ENCODE measurements around the gene PXT1. TPM values are rescaled to one million over a fixed set of nuclear protein-coding genes. Genes with fewer than 3 reads are reported as not detected.
"Not testable (repeated sequence)": the region's sequence is repeated elsewhere in the genome, so short reads cannot be mapped to it uniquely, and the experiment has no call there.

Gene PXT1
- total and polyA plus RNA-seq, 4 donors = not detected

DNA sequence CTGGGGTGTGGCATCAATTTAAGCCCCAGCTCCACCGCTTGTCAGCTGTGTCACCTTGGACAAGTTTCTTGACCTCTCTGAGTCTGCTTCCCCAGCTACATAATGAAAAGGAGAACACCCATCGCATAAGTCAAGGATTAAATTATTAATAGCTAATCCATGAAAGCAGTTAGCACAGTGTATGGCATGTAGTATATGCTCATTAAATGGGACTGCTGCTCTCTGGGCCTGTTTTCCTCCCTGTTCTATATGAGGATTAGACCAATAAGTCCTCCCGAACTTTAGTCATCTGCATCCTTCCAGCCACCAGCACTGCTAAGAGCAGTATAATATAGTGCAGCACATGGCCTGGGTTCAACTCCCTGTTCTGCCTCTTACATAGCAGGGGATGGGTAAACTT lies 74.9 kb downstream of the PXT1 start:
- no peak overlapping the region for H3K27ac ChIP-seq (ENCODE audit: low read depth in 1 of 2, low read length in 2 of 2)
- no peaks in the 10 kb centered on the region for H3K4me1 ChIP-seq (ENCODE audit: control insufficient read depth in 4 of 4, insufficient read depth in 4 of 4, low read length in 3 of 4)
- H3K4me3 ChIP-seq (ENCODE audit: low read depth in 1 of 3, low read length in 3 of 3) = no peak overlapping the region
- H3K27me3 ChIP-seq (ENCODE audit: control insufficient read depth in 4 of 4, insufficient read depth in 4 of 4, low read length in 3 of 4) = no peaks in the 10 kb centered on the region
- WGBS = 93% methylated on average over 3 of the region's 3 CpGs
- H3K36me3 ChIP-seq (ENCODE audit: control insufficient read depth in 4 of 4, insufficient read depth in 3 of 4, low read depth in 1 of 4, low read length in 3 of 4) = no peaks in the 10 kb centered on the region
- TF ChIP-seq HNF4A (conservative IDR thresholded peaks at IDR 0.05) (no peak), YY1 (IDR thresholded peaks at IDR 0.05) (no peak), RAD21 (IDR thresholded peaks at IDR 0.05) (no peak), GABPA (IDR thresholded peaks at IDR 0.05 in 1 of 2, conservative IDR thresholded peaks at IDR 0.05 in 1 of 2) (no peak), JUND (IDR thresholded peaks at IDR 0.05) (no peak), SP1 (IDR thresholded peaks at IDR 0.05) (no peak)
- TF ChIP-seq, protein P1, sequence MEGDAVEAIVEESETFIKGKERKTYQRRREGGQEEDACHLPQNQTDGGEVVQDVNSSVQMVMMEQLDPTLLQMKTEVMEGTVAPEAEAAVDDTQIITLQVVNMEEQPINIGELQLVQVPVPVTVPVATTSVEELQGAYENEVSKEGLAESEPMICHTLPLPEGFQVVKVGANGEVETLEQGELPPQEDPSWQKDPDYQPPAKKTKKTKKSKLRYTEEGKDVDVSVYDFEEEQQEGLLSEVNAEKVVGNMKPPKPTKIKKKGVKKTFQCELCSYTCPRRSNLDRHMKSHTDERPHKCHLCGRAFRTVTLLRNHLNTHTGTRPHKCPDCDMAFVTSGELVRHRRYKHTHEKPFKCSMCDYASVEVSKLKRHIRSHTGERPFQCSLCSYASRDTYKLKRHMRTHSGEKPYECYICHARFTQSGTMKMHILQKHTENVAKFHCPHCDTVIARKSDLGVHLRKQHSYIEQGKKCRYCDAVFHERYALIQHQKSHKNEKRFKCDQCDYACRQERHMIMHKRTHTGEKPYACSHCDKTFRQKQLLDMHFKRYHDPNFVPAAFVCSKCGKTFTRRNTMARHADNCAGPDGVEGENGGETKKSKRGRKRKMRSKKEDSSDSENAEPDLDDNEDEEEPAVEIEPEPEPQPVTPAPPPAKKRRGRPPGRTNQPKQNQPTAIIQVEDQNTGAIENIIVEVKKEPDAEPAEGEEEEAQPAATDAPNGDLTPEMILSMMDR (IDR thresholded peaks at IDR 0.05; ENCODE audit: low read depth, low read length, missing input control) = no peak
- no peaks in the 10 kb centered on the region for H3K9me3 ChIP-seq (ENCODE audit: control insufficient read depth in 4 of 4, low read length in 3 of 4)
- no peak for DNase-seq (ENCODE audit: low spot score)
- H3K9ac ChIP-seq (ENCODE audit: low read depth in 1 of 2, low read length in 2 of 2) = no peak overlapping the region

DNA sequence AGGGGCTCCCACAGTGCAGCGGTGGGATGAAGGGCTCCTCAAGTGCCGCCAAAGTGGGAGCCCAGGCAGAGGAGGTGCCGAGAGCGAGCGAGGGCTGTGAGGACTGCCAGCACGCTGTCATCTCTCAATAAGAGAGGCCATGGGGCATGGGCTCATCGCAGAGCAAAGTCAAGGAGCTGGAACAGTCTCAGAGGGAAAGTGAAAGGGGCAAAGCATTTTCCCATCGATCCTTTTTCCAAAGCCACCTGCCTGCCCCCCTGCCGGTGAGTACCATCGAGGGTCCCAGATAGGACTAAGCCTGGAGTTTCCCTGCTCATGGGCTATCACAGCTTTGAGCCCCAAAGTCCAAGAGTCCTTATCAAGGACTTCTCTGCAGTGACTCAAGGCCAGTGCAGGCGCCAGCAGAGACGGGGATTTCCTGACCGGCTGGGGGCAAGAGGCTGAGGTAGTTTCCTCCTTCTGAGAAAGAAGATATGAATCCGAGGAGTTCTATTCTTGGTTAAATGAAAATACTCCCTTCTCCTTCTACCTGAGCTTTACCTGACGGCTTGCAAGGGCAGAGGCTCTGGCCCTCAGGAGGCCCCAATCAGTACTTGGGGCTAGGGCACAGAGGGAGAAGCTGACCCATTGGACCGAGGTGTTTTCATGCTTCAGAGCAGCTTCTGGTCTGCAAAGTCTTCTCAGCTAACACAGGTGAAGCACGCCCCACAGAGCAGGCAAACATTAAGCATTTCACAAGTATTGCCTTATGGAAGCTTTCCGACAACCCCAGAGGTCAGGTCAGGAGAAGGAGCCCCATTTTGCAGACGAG lies 77.8 kb downstream of the PXT1 start:
- TF ChIP-seq RXRA (IDR thresholded peaks at IDR 0.05) (no peak), TAF1 (conservative IDR thresholded peaks at IDR 0.05) (no peak), JUND (IDR thresholded peaks at IDR 0.05) (no peak), YY1 (IDR thresholded peaks at IDR 0.05) (no peak), GABPA (IDR thresholded peaks at IDR 0.05 in 1 of 2, conservative IDR thresholded peaks at IDR 0.05 in 1 of 2) (no peak), HNF4G (IDR thresholded peaks at IDR 0.05) (no peak), RAD21 (IDR thresholded peaks at IDR 0.05) (no peak)
- TF ChIP-seq, protein P2, sequence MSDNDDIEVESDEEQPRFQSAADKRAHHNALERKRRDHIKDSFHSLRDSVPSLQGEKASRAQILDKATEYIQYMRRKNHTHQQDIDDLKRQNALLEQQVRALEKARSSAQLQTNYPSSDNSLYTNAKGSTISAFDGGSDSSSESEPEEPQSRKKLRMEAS (IDR thresholded peaks at IDR 0.05) = no peak
- TF ChIP-seq, protein P3, sequence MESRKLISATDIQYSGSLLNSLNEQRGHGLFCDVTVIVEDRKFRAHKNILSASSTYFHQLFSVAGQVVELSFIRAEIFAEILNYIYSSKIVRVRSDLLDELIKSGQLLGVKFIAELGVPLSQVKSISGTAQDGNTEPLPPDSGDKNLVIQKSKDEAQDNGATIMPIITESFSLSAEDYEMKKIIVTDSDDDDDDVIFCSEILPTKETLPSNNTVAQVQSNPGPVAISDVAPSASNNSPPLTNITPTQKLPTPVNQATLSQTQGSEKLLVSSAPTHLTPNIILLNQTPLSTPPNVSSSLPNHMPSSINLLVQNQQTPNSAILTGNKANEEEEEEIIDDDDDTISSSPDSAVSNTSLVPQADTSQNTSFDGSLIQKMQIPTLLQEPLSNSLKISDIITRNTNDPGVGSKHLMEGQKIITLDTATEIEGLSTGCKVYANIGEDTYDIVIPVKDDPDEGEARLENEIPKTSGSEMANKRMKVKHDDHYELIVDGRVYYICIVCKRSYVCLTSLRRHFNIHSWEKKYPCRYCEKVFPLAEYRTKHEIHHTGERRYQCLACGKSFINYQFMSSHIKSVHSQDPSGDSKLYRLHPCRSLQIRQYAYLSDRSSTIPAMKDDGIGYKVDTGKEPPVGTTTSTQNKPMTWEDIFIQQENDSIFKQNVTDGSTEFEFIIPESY (IDR thresholded peaks at IDR 0.05) = no peak
- TF ChIP-seq, protein P4, sequence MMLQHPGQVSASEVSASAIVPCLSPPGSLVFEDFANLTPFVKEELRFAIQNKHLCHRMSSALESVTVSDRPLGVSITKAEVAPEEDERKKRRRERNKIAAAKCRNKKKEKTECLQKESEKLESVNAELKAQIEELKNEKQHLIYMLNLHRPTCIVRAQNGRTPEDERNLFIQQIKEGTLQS (IDR thresholded peaks at IDR 0.05) = no peak
- WGBS = 85% methylated on average over 18 of the region's 19 CpGs
- H3K27ac ChIP-seq (ENCODE audit: low read depth in 1 of 2, low read length in 2 of 2) = no peak overlapping the region

DNA sequence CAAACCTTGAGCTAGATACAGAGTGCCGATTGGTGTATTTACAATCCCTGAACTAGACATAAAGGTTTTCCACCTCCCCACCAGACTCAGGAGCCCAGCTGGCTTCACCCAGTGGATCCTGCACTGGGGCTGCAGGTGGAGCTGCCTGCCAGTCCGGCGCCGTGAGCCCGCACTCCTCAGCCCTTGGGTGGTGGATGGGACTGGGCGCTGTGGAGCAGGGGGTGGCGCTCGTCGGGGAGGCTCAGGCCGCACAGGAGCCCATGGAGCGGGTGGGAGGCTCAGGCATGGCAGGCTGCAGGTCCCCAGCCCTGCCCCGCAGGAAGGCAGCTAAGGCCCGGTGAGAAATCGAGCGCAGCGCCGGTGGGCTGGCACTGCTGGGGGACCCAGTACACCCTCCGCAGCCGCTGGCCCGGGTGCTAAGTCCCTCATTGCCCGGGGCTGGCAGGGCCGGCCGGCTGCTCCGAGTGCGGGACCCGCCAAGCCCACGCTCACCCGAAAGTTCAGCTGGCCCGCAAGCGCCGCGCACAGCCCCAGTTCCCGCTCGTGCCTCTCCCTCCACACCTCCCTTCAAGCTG lies 78.5 kb downstream of the PXT1 start:
- not testable (repeated sequence) for H3K9me3 ChIP-seq (ENCODE audit: control insufficient read depth in 4 of 4, low read length in 3 of 4); H3K27me3 ChIP-seq (ENCODE audit: control insufficient read depth in 4 of 4, insufficient read depth in 4 of 4, low read length in 3 of 4); H3K4me1 ChIP-seq (ENCODE audit: control insufficient read depth in 4 of 4, insufficient read depth in 4 of 4, low read length in 3 of 4); H3K9ac ChIP-seq (ENCODE audit: low read depth in 1 of 2, low read length in 2 of 2); DNase-seq (ENCODE audit: low spot score); H3K27ac ChIP-seq (ENCODE audit: low read depth in 1 of 2, low read length in 2 of 2); H3K36me3 ChIP-seq (ENCODE audit: control insufficient read depth in 4 of 4, insufficient read depth in 3 of 4, low read depth in 1 of 4, low read length in 3 of 4); H3K4me3 ChIP-seq (ENCODE audit: low read depth in 1 of 3, low read length in 3 of 3)
- 98% methylated on average over 31 of the region's 34 CpGs for WGBS

More for the DNA sequence above, 77.8 kb downstream of the PXT1 start:
- DNase-seq (ENCODE audit: low spot score) = no peak
- Histone ChIP-seq H3K4me3 (ENCODE audit: low read depth in 1 of 3, low read length in 3 of 3) (no peak overlapping the region), H3K36me3 (ENCODE audit: control insufficient read depth in 4 of 4, insufficient read depth in 3 of 4, low read depth in 1 of 4, low read length in 3 of 4) (no peaks in the 10 kb centered on the region), H3K27me3 (ENCODE audit: control insufficient read depth in 4 of 4, insufficient read depth in 4 of 4, low read length in 3 of 4) (no peaks in the 10 kb centered on the region), H3K9ac (ENCODE audit: low read depth in 1 of 2, low read length in 2 of 2) (no peak overlapping the region), H3K9me3 (ENCODE audit: control insufficient read depth in 4 of 4, low read length in 3 of 4) (no peaks in the 10 kb centered on the region), H3K4me1 (ENCODE audit: control insufficient read depth in 4 of 4, insufficient read depth in 4 of 4, low read length in 3 of 4) (peaks cover 0 to 2% (median 0%) of the 10 kb centered on the region in 4 donors)

DNA sequence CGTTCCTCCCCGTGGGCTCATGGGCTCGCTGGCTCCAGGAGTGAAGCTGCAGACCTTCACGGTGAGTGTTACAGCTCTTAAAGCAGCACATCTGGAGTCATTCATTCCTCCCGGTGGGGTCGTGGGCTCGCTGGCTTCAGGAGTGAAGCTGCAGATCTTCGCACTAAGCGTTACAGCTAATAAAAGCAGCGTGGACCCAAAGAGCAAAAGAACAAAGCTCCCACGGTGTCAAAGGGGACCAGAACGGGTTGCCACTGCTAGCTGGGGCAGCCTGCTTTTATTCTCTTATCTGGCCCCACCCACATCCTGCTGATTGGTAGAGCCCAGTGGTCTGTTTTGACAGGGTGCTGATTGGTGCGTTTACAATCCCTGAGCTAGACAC lies 79.3 kb downstream of the PXT1 start:
- H3K27ac ChIP-seq (ENCODE audit: low read depth in 1 of 2, low read length in 2 of 2); DNase-seq (ENCODE audit: low spot score); H3K27me3 ChIP-seq (ENCODE audit: control insufficient read depth in 4 of 4, insufficient read depth in 4 of 4, low read length in 3 of 4); H3K9me3 ChIP-seq (ENCODE audit: control insufficient read depth in 4 of 4, low read length in 3 of 4); H3K4me3 ChIP-seq (ENCODE audit: low read depth in 1 of 3, low read length in 3 of 3); H3K36me3 ChIP-seq (ENCODE audit: control insufficient read depth in 4 of 4, insufficient read depth in 3 of 4, low read depth in 1 of 4, low read length in 3 of 4); H3K4me1 ChIP-seq (ENCODE audit: control insufficient read depth in 4 of 4, insufficient read depth in 4 of 4, low read length in 3 of 4); H3K9ac ChIP-seq (ENCODE audit: low read depth in 1 of 2, low read length in 2 of 2): not testable (repeated sequence)
- WGBS = 93% methylated on average over 13 of the region's 13 CpGs
